ENCODE data around the gene INF2. TPM values are rescaled to one million over a fixed set of nuclear protein-coding genes. Genes with fewer than 3 reads are reported as not detected.

The INF2 gene
- total RNA-seq, 1 experiment from 2014 or later: 58.3 TPM

- peaks cover 17 to 34% of the 10 kb centered on the region in 2 experiments for H3K4me1 Mint-ChIP-seq
- Histone ChIP-seq H4K91ac (ENCODE audit: insufficient read length, low read depth, low read length) (no peak overlapping the region), H2BK12ac (ENCODE audit: insufficient read length, low read depth, low read length) (no peak overlapping the region), H3K4ac (ENCODE audit: low read depth, low read length) (no peak overlapping the region), H2BK5ac (ENCODE audit: insufficient read length, low read length) (no peak overlapping the region), H2BK20ac (ENCODE audit: low read depth, low read length, poor library complexity, severe bottlenecking) (no peak overlapping the region), H2AFZ (ENCODE audit: low read length) (no peak overlapping the region), H3T11ph (ENCODE audit: low read length) (no peak overlapping the region), H3K23me2 (ENCODE audit: insufficient read length, low read depth, low read length, poor library complexity, severe bottlenecking) (no peaks in the 10 kb centered on the region), H4K5ac (ENCODE audit: insufficient read length, low read depth, low read length) (no peak overlapping the region), H3K9me3 (ENCODE audit: control insufficient read depth, low read depth, low read length) (no peaks in the 10 kb centered on the region), H2AK5ac (ENCODE audit: insufficient read length, low read length) (no peak overlapping the region), H3K27ac (ENCODE audit: insufficient read length, low read depth, low read length) (no peak overlapping the region), H2BK120ac (ENCODE audit: low read depth, low read length, poor library complexity, severe bottlenecking) (no peak overlapping the region), H3K23ac (ENCODE audit: insufficient read length, low read depth, low read length) (no peak overlapping the region), H3K4me2 (ENCODE audit: insufficient read depth, insufficient read length, low read length) (no peak overlapping the region), H3K79me1 (ENCODE audit: insufficient read depth, low read depth, low read length, poor library complexity, severe bottlenecking) (no peaks in the 10 kb centered on the region), H2BK15ac (ENCODE audit: low read depth, low read length) (no peak overlapping the region), H4K8ac (replicated peaks; ENCODE audit: insufficient read length, low read depth, low read length) (no peak overlapping the region), H3K9ac (ENCODE audit: extremely low read depth, insufficient read length, low read length) (no peak overlapping the region), H3K18ac (ENCODE audit: insufficient read length, low read depth, low read length) (no peak overlapping the region), H3K14ac (ENCODE audit: insufficient read depth, low read length) (no peak overlapping the region; the same call in 1 of the 2 replicates), H3K27me3 (ENCODE audit: insufficient read depth, low read length) (no peaks in the 10 kb centered on the region), H4K20me1 (ENCODE audit: control insufficient read depth, insufficient read depth, insufficient read length) (no peaks in the 10 kb centered on the region), H3K4me1 (ENCODE audit: insufficient read depth, low read length) (no peaks in the 10 kb centered on the region; the same call in 1 of the 2 replicates), H3K79me2 (ENCODE audit: insufficient read depth, low read length) (no peaks in the 10 kb centered on the region), H3K56ac (ENCODE audit: insufficient read length, low read depth, low read length) (no peak overlapping the region)
- no CpG with 5 or more reads among the region's 10 CpGs for WGBS (ENCODE audit: extremely low coverage, insufficient read length, low lambda C conversion rate)
- no peak overlapping the region for H3K4me3 Mint-ChIP-seq
- H3K27me3 Mint-ChIP-seq (ENCODE audit: low read depth): peaks cover 13% of the 10 kb centered on the region
- no peak for DNase-seq
- H3K36me3 Mint-ChIP-seq (ENCODE audit: insufficient read depth in 1 of 3, low read depth in 3 of 3): peaks cover 0 to 6% (median 1%) of the 10 kb centered on the region in 3 experiments; a peak in 3 of 7 replicates
- peaks cover 4 to 8% of the 10 kb centered on the region in 2 experiments; a peak in 4 of 5 replicates for H3K9me3 Mint-ChIP-seq
- TF ChIP-seq CTCF (conservative IDR thresholded peaks at IDR 0.05): no peak
- H3K27ac Mint-ChIP-seq: no peak overlapping the region
These were observed 24.8 kb upstream of the INF2 start for GRCh38 chr14:104664588-104664987.

Measured in H9 (cell line).